ENCODE results near the gene SLC5A11.
"Not testable (repeated sequence)": the region's sequence is repeated elsewhere in the genome, so short reads cannot be mapped to it uniquely, and the experiment has no call there.

SLC5A11 gene

DNA sequence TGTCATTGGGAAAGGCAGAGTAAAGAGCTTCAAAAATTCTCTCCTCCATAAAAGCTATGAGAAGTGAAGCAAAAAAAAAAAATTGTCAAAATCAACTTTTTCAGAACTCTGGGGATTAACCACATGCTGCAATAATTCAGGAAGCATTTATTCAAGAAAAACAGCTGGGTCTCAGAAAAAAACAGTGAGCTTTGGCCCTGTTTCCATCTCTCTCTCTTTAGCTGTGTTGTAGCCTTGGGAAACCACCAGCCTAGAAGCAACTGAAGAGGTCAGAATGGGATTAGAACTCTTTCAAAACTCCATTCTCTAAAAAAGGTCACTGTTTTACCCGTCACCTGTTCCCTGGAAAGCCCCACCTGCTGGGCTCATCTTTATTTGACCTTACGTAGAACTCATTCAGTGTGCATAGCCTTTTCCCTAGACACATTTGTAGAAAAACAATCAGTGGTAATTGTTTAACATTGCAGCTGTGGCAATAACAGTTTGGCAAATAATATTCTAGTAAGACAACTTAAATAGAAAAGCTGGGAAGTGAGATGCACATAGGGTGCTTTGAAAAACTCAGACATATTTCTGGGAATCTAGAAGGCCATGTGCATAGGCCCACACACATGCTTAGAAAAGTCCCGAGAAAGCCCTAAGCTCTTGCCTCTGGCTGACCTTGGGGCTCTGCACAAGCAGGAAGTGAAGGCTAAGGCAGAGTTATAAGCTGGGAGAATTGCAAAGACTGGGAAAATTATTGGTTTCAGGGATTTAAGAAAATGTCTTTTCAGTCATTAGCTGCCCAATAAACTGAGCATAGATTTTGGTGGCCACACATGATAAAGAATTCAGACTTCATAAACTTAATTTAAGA lies 18.0 kb downstream of the SLC5A11 start:
- no peak for FAIRE-seq

DNA sequence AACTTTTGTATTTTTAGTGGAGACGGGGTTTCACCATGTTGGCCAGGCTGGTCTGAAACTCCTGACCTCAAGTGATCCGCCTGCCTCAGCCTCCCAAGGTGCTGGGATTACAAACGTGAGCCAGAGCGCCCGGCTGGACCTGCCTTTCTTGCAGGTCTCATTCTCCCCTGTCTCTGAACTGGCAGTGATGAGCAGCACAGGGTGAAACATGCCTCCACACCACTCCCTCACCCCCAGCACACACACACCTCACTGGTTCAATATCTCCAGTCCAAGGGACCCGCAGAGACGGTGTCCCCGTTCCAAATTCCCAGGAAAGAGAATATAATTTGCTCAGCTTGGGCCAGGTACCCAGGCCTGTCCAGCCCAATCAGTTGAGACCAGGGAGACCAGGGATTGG lies 23.3 kb downstream of the SLC5A11 start:
- no peak for FAIRE-seq

- FAIRE-seq: no peak
These were observed 26.1 kb downstream of the SLC5A11 start for GRCh38 chr16:24871891-24872290.

DNA sequence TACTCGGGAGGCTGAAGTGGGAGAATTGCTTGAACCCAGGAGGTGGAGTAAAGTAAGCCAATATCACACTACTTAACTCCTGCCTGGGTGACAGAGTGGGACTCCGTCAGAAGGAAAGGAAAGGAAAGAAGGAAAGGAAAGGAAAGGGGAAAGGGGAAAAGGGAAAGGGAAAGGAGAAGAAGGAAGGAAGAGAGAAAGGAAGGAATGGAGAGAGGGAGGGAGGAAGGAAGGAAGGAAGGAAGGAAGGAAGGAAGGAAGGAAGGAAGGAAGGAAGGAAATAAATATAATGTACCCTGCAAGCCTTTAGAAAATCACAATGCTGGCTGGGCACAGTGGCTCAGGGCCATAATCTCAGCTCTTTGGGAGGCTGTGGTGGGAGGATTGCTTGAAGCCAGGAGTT lies 27.3 kb downstream of the SLC5A11 start:
- FAIRE-seq: no peak

- no peak for FAIRE-seq
These were observed 29.7 kb downstream of the SLC5A11 start for GRCh38 chr16:24875466-24875865.

DNA sequence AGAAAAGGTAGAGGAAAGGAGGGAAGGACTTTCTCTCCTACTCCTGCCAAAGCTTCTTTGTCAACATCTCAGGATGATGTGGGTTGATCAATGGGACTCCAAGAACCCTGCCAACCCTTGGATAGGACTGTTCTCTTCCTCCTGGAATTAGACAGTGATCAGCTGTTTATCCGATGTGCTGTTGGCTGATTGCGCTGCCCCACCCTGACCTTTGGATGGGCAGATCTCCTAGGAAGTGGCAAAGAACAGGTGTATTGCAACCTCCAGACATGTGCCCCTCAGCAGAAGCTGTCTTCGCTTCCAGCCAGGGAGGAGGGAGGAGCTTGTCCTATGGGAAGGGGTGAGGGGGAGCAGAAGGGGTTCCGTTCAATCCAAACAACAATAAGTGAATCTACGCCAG lies 30.5 kb downstream of the SLC5A11 start:
- no peak for FAIRE-seq

DNA sequence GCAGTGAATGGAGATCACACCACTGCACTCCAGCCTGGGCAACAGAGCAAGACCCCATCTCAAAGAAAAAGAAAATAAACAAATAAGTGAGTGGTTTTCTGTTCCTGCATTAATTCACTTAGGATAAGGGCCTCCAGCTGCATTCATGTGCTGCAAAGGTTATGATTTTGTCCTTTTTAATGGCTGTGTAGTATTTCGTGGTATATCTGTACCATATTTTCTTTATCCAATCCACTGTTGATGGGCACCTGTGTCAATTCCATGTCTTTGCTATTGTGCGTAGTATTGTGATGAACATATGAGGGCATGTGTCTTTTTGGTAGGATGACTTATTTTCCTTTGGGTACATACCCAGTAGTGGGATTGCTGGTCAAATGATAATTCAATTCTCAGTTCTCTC lies 33.9 kb downstream of the SLC5A11 start:
- no peak for FAIRE-seq

GRCh38 chr16:24883714-24884151 lies 38.0 kb downstream of the SLC5A11 start:
- FAIRE-seq: no peak

DNA sequence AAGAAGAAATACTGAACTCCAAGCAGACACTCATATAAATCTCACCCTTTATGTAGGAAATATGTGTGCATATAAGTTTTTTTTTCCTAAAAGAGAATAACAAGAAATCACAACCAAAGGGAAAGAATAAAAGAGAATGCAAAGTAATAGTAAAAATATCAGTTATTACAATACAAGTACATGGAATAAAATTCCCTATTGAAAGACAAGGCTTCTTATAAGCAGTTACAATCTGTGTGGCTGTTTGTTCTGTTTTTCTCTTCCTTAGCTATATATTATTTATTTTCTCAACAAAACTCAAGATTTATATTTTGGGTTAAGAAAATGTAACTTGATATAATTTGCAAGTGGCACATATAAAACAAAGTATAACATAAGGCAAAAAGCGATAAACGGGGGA lies 41.7 kb downstream of the SLC5A11 start:
- no peak for FAIRE-seq

DNA sequence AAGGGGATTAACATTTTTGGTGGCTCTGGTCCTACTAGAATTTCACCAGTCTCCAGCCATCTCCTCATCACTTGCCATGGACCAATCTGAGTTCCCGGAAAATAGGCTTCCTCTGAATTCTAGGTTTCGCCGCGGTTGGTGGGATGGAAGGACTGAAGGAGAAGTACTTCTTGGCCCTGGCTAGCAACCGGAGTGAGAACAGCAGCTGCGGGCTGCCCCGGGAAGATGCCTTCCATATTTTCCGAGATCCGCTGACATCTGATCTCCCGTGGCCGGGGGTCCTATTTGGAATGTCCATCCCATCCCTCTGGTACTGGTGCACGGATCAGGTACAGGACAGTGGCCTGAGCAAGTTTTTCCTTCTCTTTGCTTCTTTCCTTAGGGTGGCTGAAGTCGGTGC lies 45.0 kb downstream of the SLC5A11 start:
- FAIRE-seq: no peak

DNA sequence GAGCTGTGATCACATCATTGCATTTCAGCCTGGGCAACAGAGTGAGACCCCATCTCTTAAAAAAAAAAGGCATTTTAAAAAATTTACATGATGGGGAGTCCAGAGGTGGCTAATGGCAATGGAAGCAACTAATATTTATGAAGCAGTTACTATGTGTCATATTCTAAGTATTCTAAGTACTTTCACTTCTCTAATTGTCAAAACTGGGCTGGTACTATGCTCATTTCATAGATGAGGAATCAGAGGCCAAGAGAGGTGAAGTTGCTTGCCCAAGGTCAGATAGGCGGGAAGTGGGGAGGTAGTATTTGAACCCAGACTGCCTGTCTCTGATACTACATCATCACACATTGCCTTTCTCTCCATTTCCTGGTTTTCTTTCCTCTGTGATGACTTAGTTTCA lies 50.7 kb downstream of the SLC5A11 start:
- FAIRE-seq: no peak

- not testable (repeated sequence) for FAIRE-seq
These were observed 51.8 kb downstream of the SLC5A11 start for GRCh38 chr16:24897522-24897921.

GRCh38 chr16:24900230-24900629 lies 54.5 kb downstream of the SLC5A11 start:
- no peak for FAIRE-seq

DNA sequence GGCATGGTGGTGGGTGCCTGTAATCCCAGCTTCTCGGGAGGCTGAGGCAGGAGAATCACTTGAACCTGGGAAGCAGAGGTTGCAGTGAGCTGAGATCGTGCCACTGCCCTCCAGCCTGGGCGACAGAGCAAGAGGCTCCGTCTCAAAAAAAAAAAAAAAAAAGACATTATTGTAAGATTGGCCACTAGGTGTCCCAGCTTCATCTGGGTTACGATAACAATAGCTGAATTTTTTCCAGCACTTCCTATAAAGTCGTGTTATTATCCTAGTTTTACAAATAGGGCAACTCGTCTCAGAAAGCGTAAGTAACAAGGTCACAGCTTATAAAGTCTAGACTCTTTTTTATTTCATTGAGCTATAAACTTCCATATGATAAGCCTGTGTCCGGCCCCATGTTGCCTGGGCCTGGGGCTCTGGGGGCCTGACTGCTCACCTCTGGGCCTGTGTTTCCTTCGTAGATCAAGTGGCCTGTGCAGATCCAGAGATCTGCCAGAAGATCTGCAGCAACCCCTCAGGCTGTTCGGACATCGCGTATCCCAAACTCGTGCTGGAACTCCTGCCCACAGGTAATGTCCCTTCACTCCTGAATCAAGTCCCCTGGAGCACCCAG lies 60.5 kb downstream of the SLC5A11 start:
- FAIRE-seq: no peak

GRCh38 chr16:24906901-24907300 lies 61.1 kb downstream of the SLC5A11 start:
- FAIRE-seq: no peak

- FAIRE-seq: no peak
These were observed 63.0 kb downstream of the SLC5A11 start for GRCh38 chr16:24908716-24909115.

DNA sequence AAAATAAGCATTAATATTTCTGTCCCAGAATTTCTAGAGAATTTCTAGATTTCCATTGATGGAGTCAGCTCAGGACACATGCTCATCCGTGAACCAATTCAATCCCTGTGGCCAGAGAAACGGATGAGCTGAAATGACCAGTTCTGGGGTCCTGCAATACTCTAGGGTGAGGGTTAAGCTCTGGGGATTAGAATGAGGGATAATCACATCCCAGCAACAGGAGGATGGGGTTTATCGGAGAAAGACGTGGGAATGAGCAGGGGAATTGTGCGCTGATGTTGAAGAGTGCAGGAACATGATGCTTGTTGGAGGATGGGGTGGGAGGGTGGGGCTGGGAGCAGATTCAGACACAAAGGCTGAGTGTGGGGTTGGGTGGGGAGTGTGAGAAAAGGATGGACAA lies 64.1 kb downstream of the SLC5A11 start:
- no peak for FAIRE-seq

GRCh38 chr16:24915019-24915418 lies 69.3 kb downstream of the SLC5A11 start:
- no peak for FAIRE-seq

DNA sequence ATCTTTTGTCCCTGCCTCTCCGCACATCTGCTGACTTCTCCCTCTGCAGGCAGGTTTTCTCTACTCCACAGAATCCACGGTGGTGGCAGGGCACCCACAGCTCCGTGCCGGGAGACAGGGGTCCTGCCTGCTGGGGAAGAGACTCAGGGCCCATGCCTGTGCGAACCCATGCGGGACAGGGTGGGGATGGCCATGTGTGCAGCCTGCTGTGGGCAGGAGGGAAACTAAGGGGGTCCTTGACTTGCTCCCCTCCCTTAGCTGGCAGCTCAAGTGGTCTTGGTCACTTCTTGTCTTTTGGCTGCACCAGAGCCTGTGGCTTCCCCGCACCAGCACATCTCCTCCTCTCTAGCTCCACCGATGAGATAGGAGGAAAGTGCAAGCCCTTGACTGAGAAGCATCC lies 69.8 kb downstream of the SLC5A11 start:
- no peak for FAIRE-seq

DNA sequence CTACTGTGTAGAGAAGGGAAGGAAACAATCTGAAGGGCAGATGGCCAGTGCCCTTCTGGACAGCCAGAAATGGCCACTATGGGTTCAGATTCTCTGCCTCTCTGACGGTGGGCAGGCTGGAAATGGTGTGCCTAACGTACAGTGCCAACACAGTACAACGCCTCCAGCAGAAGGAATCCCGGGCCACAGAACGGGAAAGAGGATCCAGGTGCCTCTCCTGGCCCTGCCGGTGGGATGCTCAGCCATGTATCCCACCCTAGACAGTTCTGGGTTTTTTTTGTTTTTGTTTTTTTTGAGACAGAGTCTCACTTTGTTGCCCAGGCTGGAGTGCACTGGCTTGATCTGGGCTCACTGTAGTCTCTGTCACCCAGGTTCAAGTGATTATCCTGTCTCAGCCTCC lies 71.5 kb downstream of the SLC5A11 start:
- FAIRE-seq: no peak

- FAIRE-seq: no peak
These were observed 72.1 kb downstream of the SLC5A11 start for GRCh38 chr16:24917891-24918290.

DNA sequence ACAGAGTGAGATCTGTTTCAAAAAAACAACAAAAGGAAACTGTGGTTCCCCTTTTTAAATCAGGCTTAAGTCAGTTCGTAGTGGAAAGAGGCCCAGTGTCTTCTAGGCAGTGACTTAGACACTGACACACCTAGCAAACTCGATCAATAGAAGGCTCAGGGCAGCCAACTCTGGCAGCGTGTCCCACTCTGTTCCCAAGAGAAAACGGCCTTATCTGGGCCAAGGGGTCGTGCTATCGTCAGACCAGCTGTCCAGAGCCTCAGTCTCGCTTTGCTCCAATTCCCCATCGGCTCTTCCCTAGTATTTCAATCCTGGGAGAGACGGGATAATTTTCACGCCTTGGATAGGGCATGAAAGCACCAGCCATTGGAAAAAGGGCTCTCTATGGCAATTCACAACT lies 72.9 kb downstream of the SLC5A11 start:
- no peak for FAIRE-seq

- FAIRE-seq: no peak
These were observed 73.8 kb downstream of the SLC5A11 start for GRCh38 chr16:24919536-24919935.

DNA sequence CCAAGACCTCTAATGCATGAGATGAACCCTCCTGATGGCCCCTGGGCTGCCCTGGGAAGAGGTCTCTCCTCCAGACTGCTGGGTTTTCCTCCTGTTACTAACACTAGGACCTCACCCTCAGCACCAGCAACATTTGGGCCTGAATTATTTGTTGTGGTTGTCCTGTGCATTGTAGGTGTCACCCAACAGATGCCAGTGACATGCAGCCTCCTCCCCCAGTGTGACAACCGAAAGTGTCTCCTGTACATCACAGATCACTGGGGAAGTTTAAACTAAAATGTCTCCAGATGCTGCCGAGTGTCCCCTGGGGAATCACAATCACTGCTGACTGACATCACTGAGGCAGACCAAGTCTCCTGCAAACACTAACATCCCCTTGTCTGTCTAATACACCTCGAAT lies 74.8 kb downstream of the SLC5A11 start:
- no peak for FAIRE-seq

DNA sequence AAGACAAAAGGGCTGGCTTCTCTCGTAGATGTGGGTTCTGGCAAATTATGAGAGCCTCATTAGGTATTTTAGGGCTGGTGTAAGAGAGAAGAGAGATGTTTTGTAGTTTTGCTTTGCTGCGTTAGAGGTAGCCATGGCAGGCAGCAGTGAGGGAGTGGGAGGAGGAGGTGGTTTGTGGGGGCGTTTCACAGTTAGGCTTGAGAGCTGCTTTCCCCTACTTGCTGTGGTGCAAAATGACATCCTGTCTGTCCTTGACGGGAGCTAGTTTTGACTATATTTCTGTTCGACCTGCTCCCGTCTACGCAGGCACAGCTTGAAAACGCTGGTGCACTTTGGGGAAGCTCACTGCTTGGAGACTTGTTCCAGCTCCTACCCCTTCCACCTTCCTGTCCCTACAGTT lies 75.5 kb downstream of the SLC5A11 start:
- no peak for FAIRE-seq
